T-helper 1 cell treated with Interleukin-12 subunit alpha and Interleukin-12 subunit beta and Interleukin-4 antibody, amounts not matched to agents 30 μg/mL and 1 μg/mL, for 36 hours (primary cell): ENCODE results near the gene SMIM23.
"Not testable (repeated sequence)": the region's sequence is repeated elsewhere in the genome, so short reads cannot be mapped to it uniquely, and the experiment has no call there.

ENCODE experiments used
- H3K27ac Mint-ChIP-seq: one replicate; pipeline ENCODE4 v1.8.0; 2021; ENCODE audit warnings: mild to moderate bottlenecking, mixed read lengths
- H3K27me3 Mint-ChIP-seq: one replicate; pipeline ENCODE4 v1.8.0; 2021; ENCODE audit warnings: low read depth, mixed read lengths
- H3K36me3 Mint-ChIP-seq: one replicate; pipeline ENCODE4 v1.8.0; 2021; ENCODE audit warnings: low read depth, mixed read lengths
- H3K4me1 Mint-ChIP-seq: one replicate; pipeline ENCODE4 v1.8.0; 2021; ENCODE audit warnings: low read depth, mixed read lengths
- H3K4me3 Mint-ChIP-seq: one replicate; pipeline ENCODE4 v1.8.0; 2021; ENCODE audit warnings: mild to moderate bottlenecking, moderate library complexity, mixed read lengths
- H3K9me3 Mint-ChIP-seq: one replicate; pipeline ENCODE4 v1.8.0; 2021; ENCODE audit warnings: mixed read lengths

SMIM23 gene

DNA sequence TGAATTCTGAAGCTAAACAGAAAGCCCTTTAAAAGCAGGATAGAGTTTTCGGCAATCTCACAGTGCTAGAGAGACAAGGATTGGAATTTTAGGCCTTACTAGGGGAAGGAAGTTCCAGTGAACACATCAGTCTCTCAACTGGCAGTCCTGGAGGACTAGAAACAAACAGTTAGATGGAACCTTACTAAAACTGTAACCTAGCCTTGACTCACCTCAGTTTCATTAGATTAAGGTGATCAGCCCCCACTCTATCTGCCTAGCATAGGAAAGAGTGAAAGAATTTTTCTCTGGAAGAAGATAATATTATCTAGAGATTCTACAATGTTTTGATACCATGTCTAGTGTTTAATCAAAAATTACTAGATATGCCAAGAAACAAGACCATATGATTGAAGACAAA lies 25.8 kb upstream of the SMIM23 start:
- H3K27ac Mint-ChIP-seq, result no peak overlapping the region
- no peak overlapping the region for H3K4me3 Mint-ChIP-seq
- peaks cover 2% of the 10 kb centered on the region for H3K4me1 Mint-ChIP-seq
- H3K36me3 Mint-ChIP-seq, result no peaks in the 10 kb centered on the region
- H3K9me3 Mint-ChIP-seq, result no peaks in the 10 kb centered on the region
- no peaks in the 10 kb centered on the region for H3K27me3 Mint-ChIP-seq

DNA sequence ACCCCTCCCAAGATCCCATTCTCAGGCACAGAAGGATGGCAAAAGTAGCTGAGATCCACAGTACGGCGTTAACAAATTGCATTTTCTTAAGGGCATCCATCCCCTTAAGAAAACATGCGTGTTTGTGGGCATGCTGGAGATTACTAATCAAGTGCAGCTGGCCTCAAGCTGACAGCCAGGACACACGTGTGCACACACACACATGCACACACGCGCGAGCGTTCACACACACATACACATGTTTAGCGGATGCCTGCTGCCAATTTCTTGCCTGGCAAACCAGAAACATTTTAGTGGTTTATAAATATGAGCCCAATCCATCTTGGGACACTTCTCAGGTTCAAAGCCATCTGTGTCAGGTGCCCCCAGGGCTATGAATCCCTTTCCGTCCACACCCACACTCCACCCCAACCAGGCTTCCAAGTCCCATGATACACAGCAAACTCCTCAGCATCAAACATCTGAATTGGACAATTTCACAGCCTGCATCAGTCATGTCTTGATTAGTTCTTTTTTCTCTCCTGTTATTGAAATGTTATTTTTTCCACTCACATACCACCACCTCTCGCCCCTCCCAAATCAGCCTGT lies 23.5 kb upstream of the SMIM23 start:
- Mint-ChIP-seq H3K4me3 (no peak overlapping the region), H3K4me1 (peaks cover 2% of the 10 kb centered on the region), H3K27ac (no peak overlapping the region), H3K9me3 (peaks cover 2% of the 10 kb centered on the region), H3K27me3 (peaks cover 10% of the 10 kb centered on the region), H3K36me3 (no peaks in the 10 kb centered on the region)

DNA sequence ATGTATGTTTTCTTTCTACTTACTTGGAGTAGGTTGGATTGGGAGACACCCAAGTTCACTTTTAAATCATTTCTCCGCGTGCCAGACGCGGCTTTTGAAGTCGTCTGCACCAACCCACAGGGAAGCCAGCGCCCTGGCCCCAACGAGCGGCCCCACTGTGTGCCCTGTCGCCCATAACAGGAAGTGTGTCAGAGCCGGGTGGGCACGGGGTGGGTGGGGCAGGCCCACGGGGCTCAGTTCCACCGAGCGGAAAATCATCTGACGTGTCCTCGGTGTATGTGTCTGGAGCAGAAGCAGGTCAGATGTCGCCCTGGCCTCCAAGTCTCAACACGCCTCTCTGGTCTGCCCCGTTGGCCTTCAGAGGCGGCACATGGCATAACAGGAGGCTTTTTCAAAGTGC lies 22.7 kb upstream of the SMIM23 start:
- no peak overlapping the region for H3K27ac Mint-ChIP-seq
- peaks cover 5% of the 10 kb centered on the region for H3K9me3 Mint-ChIP-seq
- H3K36me3 Mint-ChIP-seq, result no peaks in the 10 kb centered on the region
- H3K4me3 Mint-ChIP-seq, result no peak overlapping the region
- peaks cover 2% of the 10 kb centered on the region for H3K4me1 Mint-ChIP-seq
- H3K27me3 Mint-ChIP-seq, result peaks cover 10% of the 10 kb centered on the region

DNA sequence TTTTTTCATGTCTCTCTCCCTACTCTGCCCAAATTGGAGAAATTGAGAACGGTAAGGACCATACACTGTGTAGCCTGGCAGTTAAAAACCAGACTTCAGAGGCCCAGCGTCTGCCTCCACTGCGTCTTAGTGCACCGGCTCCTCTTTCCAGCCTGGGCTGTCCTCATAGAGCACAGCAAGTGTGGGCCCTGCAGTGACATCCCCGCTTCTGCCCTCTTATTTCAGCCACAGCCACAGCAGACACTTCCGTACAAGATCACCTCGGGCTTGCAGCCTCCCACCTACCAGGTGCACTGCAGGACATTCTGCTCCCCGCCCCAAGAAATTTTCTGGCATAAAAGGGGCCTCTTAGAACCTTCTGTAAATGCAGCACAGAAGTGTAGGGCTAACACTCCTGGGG lies 21.4 kb upstream of the SMIM23 start:
- no peaks in the 10 kb centered on the region for H3K36me3 Mint-ChIP-seq
- no peak overlapping the region for H3K4me3 Mint-ChIP-seq
- no peaks in the 10 kb centered on the region for H3K4me1 Mint-ChIP-seq
- no peak overlapping the region for H3K27ac Mint-ChIP-seq
- H3K9me3 Mint-ChIP-seq, result peaks cover 5% of the 10 kb centered on the region
- peaks cover 10% of the 10 kb centered on the region for H3K27me3 Mint-ChIP-seq

DNA sequence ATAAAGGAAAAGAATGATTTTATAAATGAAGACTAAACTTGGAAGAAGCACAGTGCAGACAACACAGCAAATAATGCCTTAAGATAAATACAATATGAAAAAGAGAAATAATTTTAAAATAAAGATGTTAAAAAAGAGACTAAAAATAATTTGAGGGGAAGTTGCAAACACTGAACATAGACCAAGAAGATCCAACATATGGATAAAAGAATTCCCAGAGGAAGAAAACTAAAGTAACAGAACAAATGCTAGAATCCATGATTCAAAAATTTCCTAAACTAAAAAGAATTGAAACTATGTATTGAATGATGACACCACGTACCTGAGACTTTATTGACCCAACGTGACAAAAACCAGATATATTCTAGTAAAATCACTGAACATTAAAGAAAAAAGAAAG lies 18.7 kb upstream of the SMIM23 start:
- Mint-ChIP-seq H3K27ac (no peak overlapping the region), H3K36me3 (no peaks in the 10 kb centered on the region), H3K9me3 (peaks cover 5% of the 10 kb centered on the region), H3K4me1 (no peaks in the 10 kb centered on the region), H3K27me3 (peaks cover 14% of the 10 kb centered on the region), H3K4me3 (no peak overlapping the region)

DNA sequence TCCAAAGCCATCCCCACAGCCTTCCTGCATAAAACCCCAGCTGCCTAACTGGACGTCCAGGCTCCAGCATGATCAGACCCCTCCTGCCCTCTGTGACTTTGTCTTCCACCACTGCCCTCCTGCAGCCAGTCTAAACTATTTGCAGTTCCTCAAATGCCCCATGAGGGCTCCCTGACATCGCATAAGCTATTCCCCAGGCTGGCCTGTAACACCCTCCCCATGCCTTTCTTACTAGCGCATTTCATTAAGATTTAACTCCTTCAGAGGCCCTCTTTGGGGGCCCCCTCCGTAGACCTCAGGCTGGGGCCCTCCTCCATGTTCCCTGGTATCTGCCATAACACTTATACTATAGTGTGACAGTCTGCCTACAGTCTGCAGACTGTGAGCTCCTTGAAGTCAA lies 15.5 kb upstream of the SMIM23 start:
- no peak overlapping the region for H3K27ac Mint-ChIP-seq
- H3K9me3 Mint-ChIP-seq, result peaks cover 5% of the 10 kb centered on the region
- peaks cover 11% of the 10 kb centered on the region for H3K27me3 Mint-ChIP-seq
- no peak overlapping the region for H3K4me3 Mint-ChIP-seq
- no peaks in the 10 kb centered on the region for H3K36me3 Mint-ChIP-seq
- H3K4me1 Mint-ChIP-seq, result no peaks in the 10 kb centered on the region

DNA sequence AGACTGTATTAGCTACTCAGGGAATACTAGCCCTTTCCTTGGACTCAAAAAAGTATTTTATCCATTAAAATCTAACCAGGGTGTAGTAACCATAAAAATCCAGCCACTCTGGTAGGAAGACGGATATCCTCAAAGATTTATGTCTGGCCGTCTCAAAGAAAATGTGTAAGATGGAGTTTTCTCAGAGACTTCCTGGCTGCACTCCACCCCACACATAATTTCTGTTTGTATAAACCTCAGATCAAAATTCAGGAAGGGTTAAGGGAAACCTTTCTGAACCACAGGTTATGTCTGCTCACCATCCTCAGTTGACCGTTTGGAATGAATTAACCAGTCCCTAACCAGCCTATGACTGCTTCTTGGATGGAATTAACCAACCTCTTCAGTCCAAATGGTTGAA lies 13.8 kb upstream of the SMIM23 start:
- no peaks in the 10 kb centered on the region for H3K36me3 Mint-ChIP-seq
- peaks cover 5% of the 10 kb centered on the region for H3K9me3 Mint-ChIP-seq
- H3K27me3 Mint-ChIP-seq, result peaks cover 4% of the 10 kb centered on the region
- H3K4me1 Mint-ChIP-seq, result no peaks in the 10 kb centered on the region
- no peak overlapping the region for H3K27ac Mint-ChIP-seq
- no peak overlapping the region for H3K4me3 Mint-ChIP-seq

DNA sequence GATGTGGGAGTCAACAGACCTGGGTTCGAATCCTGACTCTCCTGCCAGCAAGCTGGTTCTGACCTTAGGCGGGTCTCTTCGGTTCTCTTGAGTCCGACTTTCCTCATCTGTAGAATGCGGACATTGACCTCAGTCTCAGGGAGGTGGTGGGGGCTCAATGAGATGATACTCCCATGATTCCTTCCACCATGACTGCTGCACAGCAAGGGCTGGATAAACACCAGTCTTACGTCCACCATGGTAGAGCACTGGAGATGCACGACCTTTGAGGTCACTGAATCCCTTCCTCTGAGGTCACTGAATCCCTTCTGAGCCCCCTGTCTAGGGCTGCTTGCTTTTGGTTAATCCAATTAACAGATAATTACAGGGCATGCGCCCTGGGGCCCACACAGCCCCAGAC lies 12.5 kb upstream of the SMIM23 start:
- H3K4me3 Mint-ChIP-seq, result no peak overlapping the region
- no peaks in the 10 kb centered on the region for H3K9me3 Mint-ChIP-seq
- H3K4me1 Mint-ChIP-seq, result no peaks in the 10 kb centered on the region
- peaks cover 4% of the 10 kb centered on the region for H3K27me3 Mint-ChIP-seq
- no peak overlapping the region for H3K27ac Mint-ChIP-seq
- no peaks in the 10 kb centered on the region for H3K36me3 Mint-ChIP-seq

DNA sequence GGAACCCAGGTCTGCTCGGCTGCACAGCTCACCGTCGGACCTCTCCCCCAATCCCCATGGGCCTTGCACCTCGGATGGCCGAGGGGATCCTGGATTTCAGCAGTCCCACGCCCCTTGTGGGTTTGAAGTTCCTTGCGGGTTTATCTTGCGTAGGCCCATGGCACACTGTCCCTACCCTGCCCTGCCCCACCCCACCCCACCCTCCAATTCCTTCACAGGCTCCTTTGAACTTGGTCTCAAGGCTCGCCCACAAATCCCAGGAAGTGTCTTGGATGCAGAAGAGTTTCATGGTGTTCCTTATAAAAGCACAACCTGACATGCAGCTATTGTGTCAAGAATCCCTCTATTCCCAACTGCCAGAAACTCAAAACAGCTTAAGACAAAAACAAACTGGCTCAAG lies 11.2 kb upstream of the SMIM23 start:
- H3K4me3 Mint-ChIP-seq, result no peak overlapping the region
- peaks cover 4% of the 10 kb centered on the region for H3K27me3 Mint-ChIP-seq
- H3K4me1 Mint-ChIP-seq, result no peaks in the 10 kb centered on the region
- H3K9me3 Mint-ChIP-seq, result no peaks in the 10 kb centered on the region
- no peak overlapping the region for H3K27ac Mint-ChIP-seq
- no peaks in the 10 kb centered on the region for H3K36me3 Mint-ChIP-seq

DNA sequence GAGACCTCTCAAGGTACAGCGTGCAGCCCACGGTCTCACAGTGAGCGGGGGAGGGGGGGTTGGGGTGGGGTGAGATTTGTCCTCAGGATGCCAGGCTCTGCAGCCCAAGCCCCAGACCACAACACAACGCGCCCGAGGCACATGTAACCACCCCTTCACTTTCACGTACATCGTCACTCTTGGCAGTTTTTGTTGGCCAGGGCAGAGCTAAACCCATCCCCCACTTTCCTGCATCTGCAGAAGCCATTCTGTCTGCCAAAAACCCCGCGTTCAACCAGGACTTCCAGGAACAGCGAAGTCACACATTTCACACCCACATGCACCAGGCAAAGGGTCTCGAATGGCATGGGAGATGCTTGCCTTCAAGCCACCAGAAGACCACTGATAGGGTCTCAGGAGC lies 9.4 kb upstream of the SMIM23 start:
- H3K4me1 Mint-ChIP-seq, result no peaks in the 10 kb centered on the region
- H3K9me3 Mint-ChIP-seq, result no peaks in the 10 kb centered on the region
- no peak overlapping the region for H3K27ac Mint-ChIP-seq
- no peaks in the 10 kb centered on the region for H3K27me3 Mint-ChIP-seq
- H3K36me3 Mint-ChIP-seq, result no peaks in the 10 kb centered on the region
- no peak overlapping the region for H3K4me3 Mint-ChIP-seq

DNA sequence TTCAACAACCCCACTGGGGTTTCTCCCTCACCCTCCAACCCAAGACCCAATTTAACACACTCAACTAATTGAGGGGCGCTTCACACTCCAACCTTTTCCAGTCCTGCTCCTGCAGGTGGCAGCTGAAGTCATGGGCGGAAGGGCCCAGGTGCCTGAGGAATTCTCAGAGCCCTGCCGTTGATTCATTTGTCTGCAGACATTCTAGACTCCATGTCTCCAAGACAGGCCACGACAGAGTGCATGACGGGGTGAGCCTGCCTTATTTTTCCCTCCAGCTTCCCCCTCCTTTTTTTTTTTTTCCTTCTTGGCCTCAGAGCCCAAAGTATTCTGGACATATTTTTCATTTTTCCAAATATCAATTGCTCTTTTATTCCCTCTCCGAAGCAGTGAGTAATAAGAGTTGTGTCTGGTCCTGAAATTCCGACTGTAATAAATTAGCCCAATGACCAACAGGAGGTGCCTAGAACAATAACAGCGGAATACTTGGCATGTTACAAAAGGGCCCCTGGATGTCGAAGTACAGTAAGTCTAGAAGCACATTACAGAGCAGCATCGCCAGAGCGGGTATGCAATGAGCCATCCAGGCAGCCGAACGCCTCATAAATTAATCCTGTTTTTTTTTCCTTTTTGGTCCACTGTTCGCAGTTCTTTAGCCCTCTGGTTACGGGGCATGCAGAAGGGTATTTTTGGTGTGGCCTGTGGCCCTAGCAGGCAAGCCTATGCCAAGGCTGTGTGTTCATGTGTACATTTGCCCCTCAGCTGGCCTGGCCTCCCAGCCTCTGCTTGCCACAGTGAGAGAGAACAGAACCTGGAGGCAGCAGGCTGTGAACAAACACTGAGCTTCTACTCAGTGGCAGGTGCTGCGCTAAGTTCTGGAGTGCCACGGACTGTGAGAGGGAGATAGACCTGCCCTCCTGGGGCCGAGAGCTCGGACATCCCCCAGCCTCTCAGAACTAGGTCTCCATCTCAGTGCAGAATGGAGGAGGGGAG lies 8.6 kb upstream of the SMIM23 start:
- H3K4me1 Mint-ChIP-seq, result no peaks in the 10 kb centered on the region
- H3K36me3 Mint-ChIP-seq, result no peaks in the 10 kb centered on the region
- no peak overlapping the region for H3K27ac Mint-ChIP-seq
- H3K4me3 Mint-ChIP-seq, result no peak overlapping the region
- H3K9me3 Mint-ChIP-seq, result no peaks in the 10 kb centered on the region
- H3K27me3 Mint-ChIP-seq, result peaks cover 2% of the 10 kb centered on the region

DNA sequence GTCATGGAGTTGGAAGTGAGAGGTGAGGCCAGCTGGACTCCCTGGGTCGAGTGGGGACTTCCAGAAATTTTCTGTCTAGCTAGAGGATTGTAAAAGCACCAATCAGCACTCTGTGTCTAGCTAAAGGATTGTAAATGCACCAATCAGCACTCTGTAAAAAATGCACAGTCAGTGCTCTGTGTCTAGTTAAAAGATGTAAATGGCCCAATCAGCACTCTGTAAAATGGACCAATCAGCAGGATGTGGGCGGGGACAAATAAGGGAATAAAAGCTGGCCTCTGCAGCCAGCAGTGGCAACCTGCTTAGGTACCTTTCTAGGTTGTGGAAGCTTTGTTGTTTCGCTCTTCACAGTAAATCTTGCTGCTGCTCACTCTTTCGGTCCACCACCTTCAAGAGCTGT lies 3.9 kb upstream of the SMIM23 start:
- not testable (repeated sequence) for H3K36me3 Mint-ChIP-seq, H3K27me3 Mint-ChIP-seq, H3K27ac Mint-ChIP-seq, H3K4me3 Mint-ChIP-seq, H3K4me1 Mint-ChIP-seq, H3K9me3 Mint-ChIP-seq

DNA sequence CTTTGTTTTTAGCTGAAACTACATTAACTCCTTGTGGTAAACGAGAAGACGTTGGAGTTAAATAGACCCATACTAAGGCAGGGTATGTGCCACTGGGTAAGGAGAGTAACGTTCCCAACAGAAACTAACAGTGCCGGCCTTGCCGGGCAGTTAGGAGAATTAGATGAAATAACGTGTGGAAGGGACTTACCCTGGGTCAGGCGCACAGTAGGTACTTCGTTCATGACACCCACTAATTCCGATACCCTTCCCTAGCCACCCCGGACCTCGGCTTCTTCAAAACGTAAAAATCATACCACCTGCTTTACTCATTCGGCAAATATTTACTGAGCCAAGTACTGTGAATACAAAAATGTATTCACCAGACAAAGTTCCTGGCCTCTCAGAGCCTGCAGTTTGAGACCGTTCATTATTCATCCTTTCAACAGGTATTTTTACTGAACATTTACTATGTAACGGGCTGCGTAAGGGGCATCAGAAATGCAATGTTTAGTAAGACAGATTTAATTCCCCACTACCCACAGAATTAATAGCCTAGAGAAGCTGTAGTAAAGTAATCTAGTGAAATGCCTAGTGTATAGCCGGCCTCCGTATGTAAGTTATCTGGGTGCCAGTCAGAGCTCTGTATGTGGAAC lies 3.2 kb upstream of the SMIM23 start:
- Mint-ChIP-seq H3K36me3 (no peaks in the 10 kb centered on the region), H3K4me3 (no peak overlapping the region), H3K27ac (no peak overlapping the region), H3K9me3 (no peaks in the 10 kb centered on the region), H3K4me1 (no peaks in the 10 kb centered on the region), H3K27me3 (peaks cover 3% of the 10 kb centered on the region)

DNA sequence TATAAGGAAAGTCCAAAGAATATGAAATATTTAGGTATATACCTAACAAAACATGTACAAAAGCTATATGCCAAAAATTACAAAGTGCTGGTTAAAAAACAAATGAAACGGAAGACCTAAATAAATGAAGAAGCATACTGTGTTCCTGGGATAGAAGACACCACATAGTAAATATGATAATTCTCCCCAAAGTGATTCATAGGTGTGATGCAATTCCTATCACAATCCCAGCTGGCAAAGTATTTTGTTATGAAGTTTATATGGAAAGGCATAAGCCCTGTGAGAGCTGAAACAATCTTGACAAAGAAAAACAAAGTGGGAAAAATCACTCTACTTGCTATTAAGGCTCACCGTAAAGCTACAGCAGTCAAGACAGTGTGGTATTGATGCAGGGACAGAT lies 2.6 kb upstream of the SMIM23 start:
- no peaks in the 10 kb centered on the region for H3K36me3 Mint-ChIP-seq

DNA sequence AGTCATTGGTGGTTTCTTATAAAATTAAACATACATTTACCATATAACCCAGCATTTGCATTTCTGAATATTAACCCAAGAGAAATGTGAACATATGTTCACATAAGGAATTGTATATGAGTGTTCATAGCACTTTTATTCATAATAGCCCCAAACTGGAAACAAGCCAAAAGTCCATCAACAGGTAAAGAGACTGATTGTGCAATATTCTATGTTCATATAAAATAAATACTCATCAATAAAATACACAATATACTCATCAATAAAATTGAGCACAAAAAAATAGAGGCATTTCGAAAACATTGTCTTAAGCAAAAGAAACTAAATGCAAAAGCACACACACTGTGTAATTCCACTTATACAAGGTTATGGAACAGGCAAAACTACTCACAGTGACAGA lies 3.7 kb downstream of the SMIM23 start:
- Mint-ChIP-seq H3K4me1 (no peaks in the 10 kb centered on the region), H3K36me3 (no peaks in the 10 kb centered on the region), H3K27me3 (peaks cover 5% of the 10 kb centered on the region), H3K4me3 (no peak overlapping the region), H3K27ac (no peak overlapping the region), H3K9me3 (no peaks in the 10 kb centered on the region)

More for the DNA sequence above, 2.6 kb upstream of the SMIM23 start:
- H3K4me1 Mint-ChIP-seq, result no peaks in the 10 kb centered on the region
- no peak overlapping the region for H3K27ac Mint-ChIP-seq
- H3K27me3 Mint-ChIP-seq, result peaks cover 3% of the 10 kb centered on the region
- H3K4me3 Mint-ChIP-seq, result no peak overlapping the region
- no peaks in the 10 kb centered on the region for H3K9me3 Mint-ChIP-seq
